Suprapubic skin (tissue), 4 donors: ENCODE data around the gene SPATA19. TPM values are rescaled to one million over a fixed set of nuclear protein-coding genes. Genes with fewer than 3 reads are reported as not detected.
A peak's percentile ranks its signal among the peaks of the same experiment; 100 is the strongest.

Experiments used
- DNase-seq, 2 donors: peaks; one replicate each; pipeline ENCODE4 v3.0.0-alpha.2; 2019; ENCODE audit warnings: low spot score in 2 of 2
- H3K27ac ChIP-seq: fragments of 200-600 bp; sonication (generic); one replicate; pipeline ENCODE4 v1.5.1; 2019
- H3K27me3 ChIP-seq: fragments of 200-600 bp; sonication (generic); one replicate; pipeline ENCODE4 v1.5.1; 2019
- H3K36me3 ChIP-seq: fragments of 200-600 bp; sonication (generic); one replicate; pipeline ENCODE4 v1.5.1; 2019
- H3K4me1 ChIP-seq: fragments of 200-600 bp; sonication (generic); one replicate; pipeline ENCODE4 v1.5.1; 2019
- H3K4me3 ChIP-seq: fragments of 200-600 bp; sonication (generic); one replicate; pipeline ENCODE4 v1.5.1; 2019; ENCODE audit warnings: mild to moderate bottlenecking
- H3K9me3 ChIP-seq: fragments of 200-600 bp; sonication (generic); one replicate; pipeline ENCODE4 v1.5.1; 2019
- EP300 ChIP-seq: sonication (generic); formaldehyde crosslinking; IDR thresholded peaks from one replicate; pipeline ENCODE4 v1.6.1; 2017; ENCODE audit warnings: antibody characterized with exemption
- POLR2A ChIP-seq, 2 donors: fragments of 450-650 bp; IDR thresholded peaks; one replicate each; pipeline ENCODE4 v1.6.1; 2017; ENCODE audit warnings: antibody characterized with exemption in 2 of 2, mild to moderate bottlenecking in 2 of 2, moderate library complexity in 2 of 2
- POLR2AphosphoS5 ChIP-seq, 3 donors: sonication (generic); formaldehyde crosslinking; IDR thresholded peaks; one replicate each; pipeline ENCODE4 v1.6.1; 2017; ENCODE audit warnings: antibody characterized with exemption in 3 of 3
- whole genome bisulfite sequencing: methylation state at CpG from one replicate; pipeline ENCODE4 v1.1.5; 2018; 5-methylcytosine and 5-hydroxymethylcytosine counted together
- total RNA-seq, 4 donors: library from RNA; depleted of rRNA; stranded (reverse); fragments of >200 nt; gene quantifications; one replicate each; pipeline ENCODE4 v1.1.0, GENCODE V29; 2016
- TF ChIP-seq, protein P1 (sequence below), 2 donors: fragments of 200-600 bp in 1 of 2; fragments of 450-650 bp in 1 of 2; sonication (generic) in 1 of 2; IDR thresholded peaks; one replicate each; pipeline ENCODE4 v1.5.1; 2016 to 2019; ENCODE audit warnings: antibody characterized with exemption in 2 of 2, mild to moderate bottlenecking in 1 of 2, moderate library complexity in 1 of 2

The SPATA19 gene
- total RNA-seq, 4 donors from 2014 or later = not detected

DNA sequence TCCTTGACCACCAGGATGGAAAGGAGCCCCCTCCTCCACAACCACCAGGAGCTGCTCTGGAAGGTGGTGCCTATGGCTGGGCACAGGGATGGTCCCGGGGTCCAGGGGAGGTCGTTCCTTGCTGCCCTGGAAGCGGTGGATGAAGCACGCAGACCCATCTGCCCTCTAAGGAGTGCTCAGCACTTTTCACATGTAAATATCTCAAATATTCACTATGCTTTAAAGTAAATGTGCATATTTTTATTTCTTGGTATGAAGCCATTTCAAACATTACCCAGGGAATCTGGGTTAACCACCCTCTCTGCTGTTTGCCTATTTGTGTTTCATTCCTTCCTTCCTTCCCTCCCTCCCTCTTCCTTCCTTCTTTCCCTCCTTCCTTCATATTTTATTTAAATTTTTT lies 21.7 kb downstream of the SPATA19 start:
- TF ChIP-seq POLR2A (IDR thresholded peaks at IDR 0.05) (no peak), POLR2AphosphoS5 (IDR thresholded peaks at IDR 0.05) (no peak), EP300 (no peak)
- TF ChIP-seq, protein P1, sequence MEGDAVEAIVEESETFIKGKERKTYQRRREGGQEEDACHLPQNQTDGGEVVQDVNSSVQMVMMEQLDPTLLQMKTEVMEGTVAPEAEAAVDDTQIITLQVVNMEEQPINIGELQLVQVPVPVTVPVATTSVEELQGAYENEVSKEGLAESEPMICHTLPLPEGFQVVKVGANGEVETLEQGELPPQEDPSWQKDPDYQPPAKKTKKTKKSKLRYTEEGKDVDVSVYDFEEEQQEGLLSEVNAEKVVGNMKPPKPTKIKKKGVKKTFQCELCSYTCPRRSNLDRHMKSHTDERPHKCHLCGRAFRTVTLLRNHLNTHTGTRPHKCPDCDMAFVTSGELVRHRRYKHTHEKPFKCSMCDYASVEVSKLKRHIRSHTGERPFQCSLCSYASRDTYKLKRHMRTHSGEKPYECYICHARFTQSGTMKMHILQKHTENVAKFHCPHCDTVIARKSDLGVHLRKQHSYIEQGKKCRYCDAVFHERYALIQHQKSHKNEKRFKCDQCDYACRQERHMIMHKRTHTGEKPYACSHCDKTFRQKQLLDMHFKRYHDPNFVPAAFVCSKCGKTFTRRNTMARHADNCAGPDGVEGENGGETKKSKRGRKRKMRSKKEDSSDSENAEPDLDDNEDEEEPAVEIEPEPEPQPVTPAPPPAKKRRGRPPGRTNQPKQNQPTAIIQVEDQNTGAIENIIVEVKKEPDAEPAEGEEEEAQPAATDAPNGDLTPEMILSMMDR (IDR thresholded peaks at IDR 0.05) = no peak
- no peak for DNase-seq
- WGBS = 95% methylated on average over 4 of the region's 4 CpGs
- Histone ChIP-seq H3K4me1 (no peaks in the 10 kb centered on the region), H3K27me3 (peaks cover 3% of the 10 kb centered on the region), H3K36me3 (no peaks in the 10 kb centered on the region), H3K4me3 (no peak overlapping the region), H3K27ac (no peak overlapping the region), H3K9me3 (no peaks in the 10 kb centered on the region)

DNA sequence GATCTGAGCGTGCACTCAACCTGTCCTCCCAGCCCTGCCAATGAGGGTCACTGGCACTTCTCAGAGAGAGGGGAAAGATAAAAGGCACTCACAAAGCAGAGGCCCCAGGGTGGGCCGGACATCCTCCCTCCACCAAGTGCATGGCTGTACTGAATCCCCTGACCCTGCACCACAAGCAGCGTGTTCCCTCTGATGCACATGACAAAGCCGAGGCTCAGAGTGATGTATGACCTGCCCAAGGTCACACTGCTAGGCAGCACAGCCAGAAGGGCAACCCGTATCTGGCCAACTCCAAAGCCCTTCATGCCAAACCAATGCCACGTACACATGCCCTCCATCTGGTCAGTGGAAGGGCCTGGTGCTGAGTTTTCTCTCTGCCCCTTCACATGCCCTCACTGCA lies 22.1 kb downstream of the SPATA19 start:
- DNase-seq = no peak
- Histone ChIP-seq H3K9me3 (no peaks in the 10 kb centered on the region), H3K4me1 (no peaks in the 10 kb centered on the region), H3K4me3 (no peak overlapping the region), H3K27ac (no peak overlapping the region), H3K36me3 (no peaks in the 10 kb centered on the region), H3K27me3 (peaks cover 3% of the 10 kb centered on the region)
- 89% methylated on average over 3 of the region's 6 CpGs for WGBS
- no peak for TF ChIP-seq POLR2AphosphoS5 (IDR thresholded peaks at IDR 0.05)
- TF ChIP-seq POLR2A (IDR thresholded peaks at IDR 0.05) = no peak
- TF ChIP-seq EP300 = no peak
- TF ChIP-seq, protein P1 (IDR thresholded peaks at IDR 0.05) = no peak

DNA sequence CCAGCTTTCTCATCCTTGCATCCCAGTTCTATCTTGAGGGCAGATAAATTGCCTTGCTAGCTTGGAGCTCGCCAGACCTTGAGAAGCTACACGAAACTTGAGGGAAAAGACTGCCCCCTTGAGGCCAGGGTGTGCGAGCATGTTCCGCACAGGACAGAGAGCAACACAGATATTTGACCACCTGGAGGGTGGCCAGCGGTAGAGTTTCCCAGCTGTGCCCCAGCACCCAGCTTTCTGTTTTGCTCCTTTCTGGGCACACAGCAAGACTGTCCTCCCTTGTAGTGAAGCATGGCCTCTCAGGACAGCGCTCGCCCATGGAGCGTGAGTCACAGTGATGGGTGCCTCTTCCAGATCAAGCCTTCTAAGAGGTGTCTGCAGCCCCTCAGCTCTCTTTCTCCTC lies 23.5 kb downstream of the SPATA19 start:
- no peak overlapping the region for H3K27ac ChIP-seq
- H3K27me3 ChIP-seq = peaks cover 3% of the 10 kb centered on the region
- no peaks in the 10 kb centered on the region for H3K4me1 ChIP-seq
- 54% methylated on average over 7 of the region's 8 CpGs for WGBS
- H3K4me3 ChIP-seq = no peak overlapping the region
- no peaks in the 10 kb centered on the region for H3K36me3 ChIP-seq
- H3K9me3 ChIP-seq = no peaks in the 10 kb centered on the region
- TF ChIP-seq EP300 = no peak
- TF ChIP-seq, protein P1 (IDR thresholded peaks at IDR 0.05) = peak in 1 of 2 donors; percentile 40
- no peak for DNase-seq

DNA sequence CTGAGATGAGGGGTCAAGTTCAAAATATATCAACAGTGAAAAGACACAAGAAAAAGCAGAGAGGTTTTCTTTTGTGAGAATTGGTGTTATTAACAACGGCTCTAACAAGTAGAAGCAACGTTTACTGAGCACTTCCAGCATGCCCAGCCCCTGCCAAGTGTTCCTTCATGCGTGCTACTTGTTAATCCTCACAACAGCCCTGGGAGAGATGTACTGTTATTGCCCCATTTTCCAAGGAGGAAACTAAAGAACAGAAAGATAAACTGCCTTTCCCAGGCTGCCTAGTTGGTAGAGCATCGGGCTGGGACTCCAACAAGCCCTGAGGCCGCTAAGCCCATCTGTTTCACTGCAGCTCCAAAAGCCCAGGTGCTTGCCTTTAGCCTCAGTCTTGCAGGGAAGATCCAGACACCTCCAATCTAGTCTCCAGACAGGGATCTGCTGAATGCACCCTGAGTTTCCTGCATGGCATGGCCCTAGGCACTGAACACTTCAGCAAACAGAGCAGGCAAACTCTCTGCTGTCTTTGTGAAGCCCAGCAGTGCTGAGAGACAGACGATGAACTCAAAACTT lies 25.5 kb downstream of the SPATA19 start:
- H3K9me3 ChIP-seq = no peaks in the 10 kb centered on the region
- TF ChIP-seq POLR2A (IDR thresholded peaks at IDR 0.05) (no peak), POLR2AphosphoS5 (IDR thresholded peaks at IDR 0.05) (no peak), EP300 (no peak)
- TF ChIP-seq, protein P1 (IDR thresholded peaks at IDR 0.05) = no peak
- no peaks in the 10 kb centered on the region for H3K4me1 ChIP-seq
- peaks cover 7% of the 10 kb centered on the region for H3K27me3 ChIP-seq
- no peak overlapping the region for H3K4me3 ChIP-seq
- WGBS = 66% methylated on average over 6 of the region's 6 CpGs
- H3K36me3 ChIP-seq = no peaks in the 10 kb centered on the region
- DNase-seq = no peak
- no peak overlapping the region for H3K27ac ChIP-seq

DNA sequence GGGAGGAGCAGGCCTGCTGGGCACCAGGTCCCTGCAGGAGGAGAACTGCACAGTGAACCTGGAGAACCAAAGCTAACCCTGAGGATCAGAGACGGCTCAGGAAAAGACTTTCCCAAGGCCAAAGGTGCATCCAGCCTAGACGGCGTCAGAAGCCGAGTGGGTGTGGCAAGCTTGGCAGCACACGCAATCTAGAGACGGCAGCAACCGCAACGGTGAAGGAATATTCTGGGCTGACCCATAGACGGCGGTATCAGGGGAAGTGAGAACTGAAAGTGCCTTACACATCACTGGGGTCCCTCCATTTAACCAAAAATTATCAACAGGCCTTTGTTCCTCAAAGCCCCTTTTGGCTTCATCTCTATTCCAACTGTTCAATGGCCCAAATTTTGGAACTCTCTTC lies 26.2 kb downstream of the SPATA19 start:
- H3K9me3 ChIP-seq = no peaks in the 10 kb centered on the region
- H3K4me1 ChIP-seq = no peaks in the 10 kb centered on the region
- H3K27me3 ChIP-seq = peaks cover 11% of the 10 kb centered on the region
- 94% methylated on average over 10 of the region's 10 CpGs for WGBS
- TF ChIP-seq, protein P1 (IDR thresholded peaks at IDR 0.05) = no peak
- no peak for TF ChIP-seq POLR2A (IDR thresholded peaks at IDR 0.05)
- no peak for TF ChIP-seq EP300
- DNase-seq = no peak
- H3K36me3 ChIP-seq = no peaks in the 10 kb centered on the region
- no peak overlapping the region for H3K27ac ChIP-seq
- H3K4me3 ChIP-seq = no peak overlapping the region
